Right hindlimb (tissue), 1 donor: Measurements from ENCODE around the gene LAMC2.

Experiments used
- DNase-seq: peaks from one replicate; pipeline ENCODE4 v3.0.0-alpha.2; 2018

LAMC2 gene

GRCh38 chr1:183214021-183214970 is 28.2 kb downstream of the LAMC2 start:
- DNase-seq: no peak

GRCh38 chr1:183215076-183215720 is 29.1 kb downstream of the LAMC2 start:
- DNase-seq: no peak

DNA sequence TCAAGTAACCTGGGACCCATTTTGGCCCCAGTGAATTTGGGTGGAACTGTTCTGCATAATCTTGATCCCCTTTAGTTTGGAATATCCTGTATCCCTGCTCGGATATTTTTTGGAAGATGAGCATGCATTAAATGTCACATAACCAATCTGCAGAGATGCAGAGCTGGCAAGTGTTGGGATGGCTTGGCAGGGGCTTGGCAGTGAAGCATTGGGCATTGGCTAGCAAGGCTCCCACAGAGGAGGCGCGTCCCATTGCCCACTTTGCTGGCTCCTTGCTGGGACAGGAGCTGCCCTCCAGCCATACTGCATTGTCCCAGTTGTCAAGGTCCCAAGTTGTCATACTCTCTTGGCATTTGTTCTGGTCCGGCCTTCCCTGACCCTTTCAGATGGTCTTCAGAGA is 29.9 kb downstream of the LAMC2 start:
- DNase-seq: no peak

DNA sequence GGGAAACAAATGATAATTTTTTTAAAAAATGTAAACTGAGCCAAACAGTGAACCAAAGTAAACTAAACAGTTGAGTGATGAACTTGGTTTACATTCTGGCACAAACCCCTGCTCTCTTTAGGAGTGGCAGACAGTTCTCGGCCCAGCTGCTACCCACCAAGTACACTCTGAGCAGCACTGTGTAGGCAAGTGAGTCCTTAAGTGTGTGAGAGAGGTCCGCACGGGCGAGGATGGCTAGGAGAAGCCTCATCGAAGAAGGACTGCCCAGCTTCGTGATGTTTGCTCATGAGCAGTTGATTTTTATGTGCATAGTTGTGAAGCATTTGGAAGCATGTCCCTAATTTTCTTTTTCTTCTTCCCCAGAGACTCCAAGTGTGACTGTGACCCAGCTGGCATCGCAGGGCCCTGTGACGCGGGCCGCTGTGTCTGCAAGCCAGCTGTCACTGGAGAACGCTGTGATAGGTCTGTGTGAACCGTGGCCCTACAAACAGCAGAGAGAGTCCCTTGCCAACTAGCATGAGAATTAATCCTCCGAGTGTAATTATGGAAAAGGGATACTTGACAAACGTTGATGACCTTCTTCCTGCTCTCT is 32.1 kb downstream of the LAMC2 start:
- peak; percentile 73 for DNase-seq

DNA sequence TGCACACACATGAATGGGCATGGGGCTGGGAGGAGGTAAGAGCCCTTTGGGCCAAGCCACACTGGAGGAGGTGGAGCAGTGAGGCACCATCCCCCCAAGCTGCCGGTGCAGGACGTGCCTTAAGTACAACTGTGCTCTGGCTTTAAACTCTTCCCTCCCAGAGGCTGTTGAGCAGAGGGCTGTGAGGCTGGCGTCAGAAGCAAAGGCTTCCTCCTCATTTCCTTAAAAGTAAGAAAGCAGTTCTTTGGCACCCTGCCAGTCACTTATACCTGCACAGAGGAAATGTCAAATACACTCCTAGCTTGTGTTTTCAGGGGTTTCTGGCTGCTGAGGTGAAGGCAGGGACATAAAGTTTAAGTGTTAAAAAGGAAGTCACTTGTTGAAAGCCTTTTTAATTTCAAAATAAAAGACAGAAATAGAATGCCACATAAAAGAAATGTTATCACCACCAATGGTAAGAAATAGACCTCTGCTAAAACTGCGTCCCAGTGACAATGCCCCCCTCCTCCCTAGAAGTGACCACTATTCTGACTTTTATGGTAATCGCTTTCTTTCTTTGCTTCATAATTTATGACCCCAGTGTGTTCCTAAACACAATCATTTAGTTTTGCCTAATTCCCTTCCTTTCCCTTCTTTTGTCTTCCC is 33.0 kb downstream of the LAMC2 start:
- DNase-seq: peak; percentile 45

GRCh38 chr1:183219616-183220009 is 33.5 kb downstream of the LAMC2 start:
- no peak for DNase-seq

- no peak for DNase-seq
Observed at GRCh38 chr1:183222909-183223308, 36.8 kb downstream of the LAMC2 start.

- no peak for DNase-seq
Observed at GRCh38 chr1:183223467-183223866, 37.4 kb downstream of the LAMC2 start.

DNA sequence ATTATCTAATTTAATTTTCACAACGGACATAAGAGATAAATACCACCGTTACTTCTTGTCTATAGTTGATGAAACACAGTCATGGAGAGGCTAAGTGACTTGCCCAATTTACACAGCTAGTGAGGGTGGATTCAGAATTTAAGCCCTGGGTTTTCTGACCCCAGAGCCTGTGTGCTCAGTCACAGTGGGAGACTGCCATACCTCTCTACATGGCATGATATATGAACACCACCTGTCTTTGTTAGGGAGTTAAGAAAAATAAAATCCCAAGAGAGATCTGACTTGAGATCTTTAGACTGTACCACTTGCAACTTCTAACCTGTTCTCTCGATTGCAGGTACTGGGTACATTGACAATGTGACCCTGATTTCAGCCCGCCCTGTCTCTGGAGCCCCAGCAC is 40.3 kb downstream of the LAMC2 start:
- no peak for DNase-seq

DNA sequence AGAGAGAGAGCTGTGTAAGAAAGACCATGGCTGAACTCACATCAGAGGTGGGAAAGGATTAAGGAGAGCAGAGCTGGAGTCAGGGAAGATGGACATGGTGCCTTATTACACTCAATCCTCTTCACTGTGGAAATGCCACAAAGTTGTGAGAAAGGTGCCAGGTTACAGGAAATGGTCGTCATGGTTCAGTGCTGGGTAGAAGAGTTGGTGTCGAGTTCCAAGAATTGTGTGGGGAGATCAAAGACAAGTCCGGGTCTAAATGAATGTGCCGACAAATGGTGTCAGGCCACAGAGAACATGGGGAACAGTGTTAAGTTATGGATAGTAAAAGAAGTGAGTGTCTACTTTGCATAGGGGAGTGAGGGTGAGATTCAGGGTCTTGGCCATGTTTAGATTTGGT is 40.9 kb downstream of the LAMC2 start:
- no peak for DNase-seq

DNA sequence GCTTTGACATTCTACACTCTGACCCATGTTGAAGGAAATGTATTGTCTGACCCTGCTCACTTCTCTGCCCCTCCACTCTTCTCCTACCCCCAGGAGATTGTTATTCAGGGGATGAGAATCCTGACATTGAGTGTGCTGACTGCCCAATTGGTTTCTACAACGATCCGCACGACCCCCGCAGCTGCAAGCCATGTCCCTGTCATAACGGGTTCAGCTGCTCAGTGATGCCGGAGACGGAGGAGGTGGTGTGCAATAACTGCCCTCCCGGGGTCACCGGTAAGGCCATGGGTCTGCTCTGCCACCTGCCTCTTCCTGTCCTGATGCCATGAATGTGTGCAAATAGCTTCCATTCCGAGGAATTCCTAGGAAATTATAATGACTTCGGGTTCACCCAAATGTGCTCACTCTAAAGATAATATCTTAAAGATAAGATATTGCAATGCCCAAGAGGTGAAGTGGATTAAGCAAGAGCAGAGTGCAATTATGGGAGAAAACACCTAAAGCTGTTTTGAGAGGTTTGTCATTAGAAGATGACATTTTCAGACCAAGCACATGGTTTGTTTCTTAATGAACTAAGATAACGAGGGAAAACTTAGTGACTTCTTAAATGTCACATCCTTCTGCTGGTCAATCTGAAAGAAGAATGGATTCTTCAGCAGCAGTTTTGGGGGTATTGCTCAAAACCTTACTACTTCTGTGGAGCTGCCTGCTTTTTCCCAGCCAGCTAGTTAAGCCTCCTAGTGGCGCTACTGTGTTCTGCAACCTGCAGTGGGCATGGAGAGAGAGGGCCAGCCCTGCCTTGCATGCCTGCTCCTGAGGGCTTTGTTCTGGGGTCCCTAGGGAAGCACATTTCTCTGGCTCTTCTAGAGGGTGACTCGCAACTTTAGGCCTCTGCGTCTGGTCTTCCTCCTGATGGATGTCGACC is 41.6 kb downstream of the LAMC2 start:
- peak; percentile 42 for DNase-seq

- DNase-seq: no peak
Observed at GRCh38 chr1:183228347-183229220, 42.5 kb downstream of the LAMC2 start.

GRCh38 chr1:183230413-183230812 is 44.3 kb downstream of the LAMC2 start:
- no peak for DNase-seq

GRCh38 chr1:183231545-183231944 is 45.5 kb downstream of the LAMC2 start:
- DNase-seq: no peak

DNA sequence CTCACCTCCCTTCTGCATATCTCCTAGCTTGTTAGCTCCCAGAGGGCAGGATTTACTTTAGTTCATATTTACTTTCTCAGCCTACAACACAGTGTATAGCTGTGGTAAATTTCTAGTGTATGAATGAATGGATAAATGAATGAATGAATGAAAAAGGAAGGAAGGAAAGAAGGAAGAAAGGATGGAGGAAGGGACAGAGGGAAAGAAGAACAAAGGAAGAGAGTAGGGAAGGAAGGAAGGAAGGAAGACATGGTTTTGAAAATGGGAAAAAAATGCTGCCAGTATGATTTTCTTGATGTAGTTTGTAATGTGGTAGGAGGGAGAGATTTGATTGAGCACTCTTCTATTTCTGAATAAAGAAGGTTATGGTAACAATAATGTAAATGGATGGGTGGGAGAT is 47.0 kb downstream of the LAMC2 start:
- no peak for DNase-seq

- peak; percentile 89 for DNase-seq
Observed at GRCh38 chr1:183234660-183235476, 48.8 kb downstream of the LAMC2 start.

DNA sequence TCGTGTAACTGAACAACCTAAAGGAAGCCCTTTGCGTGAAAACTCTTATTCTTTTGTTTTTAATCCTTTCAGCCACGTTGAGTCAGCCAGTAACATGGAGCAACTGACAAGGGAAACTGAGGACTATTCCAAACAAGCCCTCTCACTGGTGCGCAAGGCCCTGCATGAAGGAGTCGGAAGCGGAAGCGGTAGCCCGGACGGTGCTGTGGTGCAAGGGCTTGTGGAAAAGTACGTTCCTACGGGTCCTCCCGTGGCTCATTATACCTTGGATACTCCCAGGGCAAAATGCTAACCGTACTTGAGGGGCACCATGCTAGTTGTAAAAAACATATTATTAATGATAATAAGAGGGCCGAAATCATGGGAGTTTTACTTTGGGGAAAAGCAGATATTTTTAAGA is 49.4 kb downstream of the LAMC2 start:
- no peak for DNase-seq

GRCh38 chr1:183236158-183236725 is 50.2 kb downstream of the LAMC2 start:
- DNase-seq: no peak

- no peak for DNase-seq
Observed at GRCh38 chr1:183237046-183237445, 51.0 kb downstream of the LAMC2 start.

GRCh38 chr1:183238071-183238470 is 52.0 kb downstream of the LAMC2 start:
- no peak for DNase-seq
